Measurements from ENCODE around the gene WDR11.

- TF ChIP-seq POLR2A (IDR thresholded peaks at IDR 0.05) = no peak
- TF ChIP-seq CTCF (IDR thresholded peaks at IDR 0.05) = no peak
- no peak for TF ChIP-seq EP300 (IDR thresholded peaks at IDR 0.05)
Measured at GRCh38 chr10:120938822-120939221, 87.7 kb downstream of the WDR11 start.

Data from tibial nerve (tissue), 4 donors.